HEK293 (cell line): Measurements from ENCODE around the gene TASOR2.

Experiments
- GLIS2 ChIP-seq: fragments of 450-650 bp; formaldehyde crosslinking; IDR thresholded peaks from 2 replicates; pipeline ENCODE4 v1.5.1; 2016; ENCODE audit warnings: missing biosample characterization, missing genetic modification characterization
- HOXC10 ChIP-seq: sonication (generic); formaldehyde crosslinking; IDR thresholded peaks from 2 replicates; pipeline ENCODE4 v1.8.1; 2023; ENCODE audit warnings: mild to moderate bottlenecking, missing genetic modification reagents
- KLF10 ChIP-seq: fragments of 450-650 bp; IDR thresholded peaks from 2 replicates; pipeline ENCODE4 v1.5.1; 2018; ENCODE audit warnings: missing biosample characterization, mild to moderate bottlenecking, missing genetic modification characterization
- OVOL3 ChIP-seq: fragments of 450-650 bp; formaldehyde crosslinking; IDR thresholded peaks from 2 replicates; pipeline ENCODE4 v1.5.1; 2016; ENCODE audit warnings: missing biosample characterization, missing genetic modification characterization
- RBAK ChIP-seq: fragments of 450-650 bp; formaldehyde crosslinking; IDR thresholded peaks from 2 replicates; pipeline ENCODE4 v1.5.1; 2016; ENCODE audit warnings: missing biosample characterization, missing genetic modification characterization
- SP3 ChIP-seq: fragments of 450-650 bp; formaldehyde crosslinking; IDR thresholded peaks from 2 replicates; pipeline ENCODE4 v1.5.1; 2016; ENCODE audit warnings: missing biosample characterization, missing genetic modification characterization
- SP7 ChIP-seq: fragments of 450-650 bp; formaldehyde crosslinking; IDR thresholded peaks from 2 replicates; pipeline ENCODE4 v1.5.1; 2016; ENCODE audit warnings: missing biosample characterization, missing genetic modification characterization
- TRIM28 ChIP-seq: IDR thresholded peaks from 2 replicates; pipeline ENCODE4 v1.6.1; 2011; ENCODE audit warnings: low read length, control low read depth, borderline replicate concordance
- ZBTB21 ChIP-seq: fragments of 450-650 bp; formaldehyde crosslinking; IDR thresholded peaks from 2 replicates; pipeline ENCODE4 v1.5.1; 2017; ENCODE audit warnings: missing biosample characterization, missing genetic modification characterization
- ZBTB48 ChIP-seq: fragments of 450-650 bp; formaldehyde crosslinking; IDR thresholded peaks from 2 replicates; pipeline ENCODE4 v1.5.1; 2016; ENCODE audit warnings: missing biosample characterization, missing genetic modification characterization
- ZFP37 ChIP-seq: fragments of 450-650 bp; formaldehyde crosslinking; IDR thresholded peaks from 2 replicates; pipeline ENCODE4 v1.5.1; 2016; ENCODE audit warnings: missing biosample characterization, missing genetic modification characterization
- ZFP41 ChIP-seq: fragments of 450-650 bp; formaldehyde crosslinking; IDR thresholded peaks from 2 replicates; pipeline ENCODE4 v1.5.1; 2016; ENCODE audit warnings: missing biosample characterization, missing genetic modification characterization, borderline replicate concordance
- ZIC2 ChIP-seq: fragments of 450-650 bp; formaldehyde crosslinking; IDR thresholded peaks from 2 replicates; pipeline ENCODE4 v1.5.1; 2016; ENCODE audit warnings: missing biosample characterization, missing genetic modification characterization
- ZNF10 ChIP-seq: fragments of 450-650 bp; formaldehyde crosslinking; IDR thresholded peaks from 2 replicates; pipeline ENCODE4 v1.5.1; 2017; ENCODE audit warnings: missing biosample characterization, missing genetic modification characterization
- ZNF184 ChIP-seq: fragments of 450-650 bp; IDR thresholded peaks from 2 replicates; pipeline ENCODE4 v1.5.1; 2018; ENCODE audit warnings: missing biosample characterization, mild to moderate bottlenecking, missing genetic modification characterization
- ZNF239 ChIP-seq: fragments of 450-650 bp; formaldehyde crosslinking; IDR thresholded peaks from 2 replicates; pipeline ENCODE4 v1.5.1; 2016; ENCODE audit warnings: missing biosample characterization, missing genetic modification characterization
- ZNF274 ChIP-seq, 2 experiments: fragments of 200-500 bp in 1 of 2; fragments of 450-650 bp in 1 of 2; sonication (Bioruptor generic) in 1 of 2; formaldehyde crosslinking in 1 of 2; IDR thresholded peaks; 2 replicates each; pipeline versions ENCODE4 v1.5.1 to v1.6.1; 2014 to 2016; ENCODE audit warnings: borderline replicate concordance in 1 of 2, inconsistent platforms in 1 of 2, low read length in 1 of 2, missing biosample characterization in 1 of 2, missing genetic modification characterization in 1 of 2
- ZNF37A ChIP-seq: fragments of 450-650 bp; IDR thresholded peaks from 2 replicates; pipeline ENCODE4 v1.5.1; 2018; ENCODE audit warnings: missing biosample characterization, missing genetic modification characterization
- ZNF391 ChIP-seq: fragments of 450-650 bp; formaldehyde crosslinking; IDR thresholded peaks from 2 replicates; pipeline ENCODE4 v1.5.1; 2016; ENCODE audit warnings: low read depth, missing biosample characterization, missing genetic modification characterization, borderline replicate concordance
- ZNF501 ChIP-seq: fragments of 450-650 bp; formaldehyde crosslinking; IDR thresholded peaks from 2 replicates; pipeline ENCODE4 v1.5.1; 2016; ENCODE audit warnings: missing biosample characterization, missing genetic modification characterization
- ZNF521 ChIP-seq: fragments of 450-650 bp; formaldehyde crosslinking; IDR thresholded peaks from 2 replicates; pipeline ENCODE4 v1.5.1; 2017; ENCODE audit warnings: missing biosample characterization, mild to moderate bottlenecking, missing genetic modification characterization
- ZNF530 ChIP-seq: fragments of 450-650 bp; formaldehyde crosslinking; IDR thresholded peaks from 2 replicates; pipeline ENCODE4 v1.5.1; 2016; ENCODE audit warnings: low read depth, missing biosample characterization, missing genetic modification characterization
- ZNF558 ChIP-seq: fragments of 450-650 bp; formaldehyde crosslinking; IDR thresholded peaks from 2 replicates; pipeline ENCODE4 v1.5.1; 2016; ENCODE audit warnings: missing biosample characterization, missing genetic modification characterization
- ZNF560 ChIP-seq: fragments of 450-650 bp; formaldehyde crosslinking; IDR thresholded peaks from 2 replicates; pipeline ENCODE4 v1.5.1; 2017; ENCODE audit warnings: missing biosample characterization, missing genetic modification characterization, borderline replicate concordance
- ZNF621 ChIP-seq: fragments of 450-650 bp; formaldehyde crosslinking; IDR thresholded peaks from 2 replicates; pipeline ENCODE4 v1.5.1; 2017; ENCODE audit warnings: missing biosample characterization, missing genetic modification characterization
- ZNF629 ChIP-seq: fragments of 450-650 bp; formaldehyde crosslinking; IDR thresholded peaks from 2 replicates; pipeline ENCODE4 v1.5.1; 2017; ENCODE audit warnings: missing biosample characterization, missing genetic modification characterization
- ZNF645 ChIP-seq: fragments of 450-650 bp; formaldehyde crosslinking; IDR thresholded peaks from 2 replicates; pipeline ENCODE4; 2016; ENCODE audit warnings: missing biosample characterization, missing genetic modification characterization
- ZNF76 ChIP-seq: fragments of 450-650 bp; formaldehyde crosslinking; IDR thresholded peaks from 2 replicates; pipeline ENCODE4; 2016; ENCODE audit warnings: low read depth, missing biosample characterization, missing genetic modification characterization, borderline replicate concordance
- ZNF837 ChIP-seq: fragments of 450-650 bp; formaldehyde crosslinking; IDR thresholded peaks from 2 replicates; pipeline ENCODE4 v1.5.1; 2016; ENCODE audit warnings: missing biosample characterization, missing genetic modification characterization
- TF ChIP-seq, protein P1 (sequence below): fragments of 450-650 bp; formaldehyde crosslinking; IDR thresholded peaks from 2 replicates; pipeline ENCODE4 v1.5.1; 2016; ENCODE audit warnings: missing biosample characterization, missing genetic modification characterization
- TF ChIP-seq, protein P2 (sequence below): fragments of 450-650 bp; formaldehyde crosslinking; IDR thresholded peaks from 2 replicates; pipeline ENCODE4 v1.5.1; 2016; ENCODE audit warnings: missing biosample characterization, missing genetic modification characterization
- TF ChIP-seq, protein P3 (sequence below): fragments of 450-650 bp; formaldehyde crosslinking; IDR thresholded peaks from 2 replicates; pipeline ENCODE4 v1.5.1; 2016; ENCODE audit warnings: missing biosample characterization, missing genetic modification characterization

Gene TASOR2

GRCh38 chr10:5666008-5666840 is 18.4 kb upstream of the TASOR2 start, which contains the start of gene ASB13 (continued):
- peak; percentile 35; the same call in 1 of the 2 replicates for TF ChIP-seq ZBTB48 (tag by site-specific recombination)
- peak; percentile 32; the same call in 1 of the 2 replicates for TF ChIP-seq ZNF10
- peak; percentile 55; the same call in 1 of the 2 replicates for TF ChIP-seq ZNF76
- TF ChIP-seq GLIS2 (tag by site-specific recombination) = peak; percentile 85
- TF ChIP-seq ZNF645 (tag by site-specific recombination) = no peak
- TF ChIP-seq ZNF274 (IDR thresholded peaks at IDR 0.05; ENCODE audit: low read length) = no peak
- no peak for TF ChIP-seq ZNF274 (tag by site-specific recombination; IDR thresholded peaks at IDR 0.05; ENCODE audit: borderline replicate concordance)
- 0 out of 2 replicates have a peak, but pooled peaks have one; percentile 39 for TF ChIP-seq ZNF391
- no peak for TF ChIP-seq ZNF621 (tag by site-specific recombination)
- no peak for TF ChIP-seq ZNF239 (tag by site-specific recombination)
- no peak for TF ChIP-seq RBAK
- TF ChIP-seq ZNF37A (tag by site-specific recombination) = no peak
- TF ChIP-seq ZNF629 (tag by site-specific recombination) = 0 out of 2 replicates have a peak, but pooled peaks have one; percentile 24
- no peak for TF ChIP-seq OVOL3 (tag by site-specific recombination)
- TF ChIP-seq SP7 = no peak; the same call in 1 of the 2 replicates
- peak; percentile 49; the same call in 1 of the 2 replicates for TF ChIP-seq ZFP37 (tag by site-specific recombination)
- TF ChIP-seq ZNF837 (tag by site-specific recombination) = no peak
- no peak for TF ChIP-seq ZNF530 (tag by site-specific recombination)
- TF ChIP-seq ZBTB21 = no peak
- TF ChIP-seq ZNF558 = no peak
- no peak for TF ChIP-seq KLF10 (tag by site-specific recombination)
- no peak for TF ChIP-seq ZNF560 (tag by site-specific recombination)
- TF ChIP-seq, protein P1, sequence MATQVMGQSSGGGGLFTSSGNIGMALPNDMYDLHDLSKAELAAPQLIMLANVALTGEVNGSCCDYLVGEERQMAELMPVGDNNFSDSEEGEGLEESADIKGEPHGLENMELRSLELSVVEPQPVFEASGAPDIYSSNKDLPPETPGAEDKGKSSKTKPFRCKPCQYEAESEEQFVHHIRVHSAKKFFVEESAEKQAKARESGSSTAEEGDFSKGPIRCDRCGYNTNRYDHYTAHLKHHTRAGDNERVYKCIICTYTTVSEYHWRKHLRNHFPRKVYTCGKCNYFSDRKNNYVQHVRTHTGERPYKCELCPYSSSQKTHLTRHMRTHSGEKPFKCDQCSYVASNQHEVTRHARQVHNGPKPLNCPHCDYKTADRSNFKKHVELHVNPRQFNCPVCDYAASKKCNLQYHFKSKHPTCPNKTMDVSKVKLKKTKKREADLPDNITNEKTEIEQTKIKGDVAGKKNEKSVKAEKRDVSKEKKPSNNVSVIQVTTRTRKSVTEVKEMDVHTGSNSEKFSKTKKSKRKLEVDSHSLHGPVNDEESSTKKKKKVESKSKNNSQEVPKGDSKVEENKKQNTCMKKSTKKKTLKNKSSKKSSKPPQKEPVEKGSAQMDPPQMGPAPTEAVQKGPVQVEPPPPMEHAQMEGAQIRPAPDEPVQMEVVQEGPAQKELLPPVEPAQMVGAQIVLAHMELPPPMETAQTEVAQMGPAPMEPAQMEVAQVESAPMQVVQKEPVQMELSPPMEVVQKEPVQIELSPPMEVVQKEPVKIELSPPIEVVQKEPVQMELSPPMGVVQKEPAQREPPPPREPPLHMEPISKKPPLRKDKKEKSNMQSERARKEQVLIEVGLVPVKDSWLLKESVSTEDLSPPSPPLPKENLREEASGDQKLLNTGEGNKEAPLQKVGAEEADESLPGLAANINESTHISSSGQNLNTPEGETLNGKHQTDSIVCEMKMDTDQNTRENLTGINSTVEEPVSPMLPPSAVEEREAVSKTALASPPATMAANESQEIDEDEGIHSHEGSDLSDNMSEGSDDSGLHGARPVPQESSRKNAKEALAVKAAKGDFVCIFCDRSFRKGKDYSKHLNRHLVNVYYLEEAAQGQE (tag by site-specific recombination) = peak; percentile 85
- peak; percentile 52; the same call in 1 of the 2 replicates for TF ChIP-seq TRIM28
- TF ChIP-seq, protein P2, sequence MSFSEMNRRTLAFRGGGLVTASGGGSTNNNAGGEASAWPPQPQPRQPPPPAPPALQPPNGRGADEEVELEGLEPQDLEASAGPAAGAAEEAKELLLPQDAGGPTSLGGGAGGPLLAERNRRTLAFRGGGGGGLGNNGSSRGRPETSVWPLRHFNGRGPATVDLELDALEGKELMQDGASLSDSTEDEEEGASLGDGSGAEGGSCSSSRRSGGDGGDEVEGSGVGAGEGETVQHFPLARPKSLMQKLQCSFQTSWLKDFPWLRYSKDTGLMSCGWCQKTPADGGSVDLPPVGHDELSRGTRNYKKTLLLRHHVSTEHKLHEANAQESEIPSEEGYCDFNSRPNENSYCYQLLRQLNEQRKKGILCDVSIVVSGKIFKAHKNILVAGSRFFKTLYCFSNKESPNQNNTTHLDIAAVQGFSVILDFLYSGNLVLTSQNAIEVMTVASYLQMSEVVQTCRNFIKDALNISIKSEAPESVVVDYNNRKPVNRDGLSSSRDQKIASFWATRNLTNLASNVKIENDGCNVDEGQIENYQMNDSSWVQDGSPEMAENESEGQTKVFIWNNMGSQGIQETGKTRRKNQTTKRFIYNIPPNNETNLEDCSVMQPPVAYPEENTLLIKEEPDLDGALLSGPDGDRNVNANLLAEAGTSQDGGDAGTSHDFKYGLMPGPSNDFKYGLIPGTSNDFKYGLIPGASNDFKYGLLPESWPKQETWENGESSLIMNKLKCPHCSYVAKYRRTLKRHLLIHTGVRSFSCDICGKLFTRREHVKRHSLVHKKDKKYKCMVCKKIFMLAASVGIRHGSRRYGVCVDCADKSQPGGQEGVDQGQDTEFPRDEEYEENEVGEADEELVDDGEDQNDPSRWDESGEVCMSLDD (tag by site-specific recombination) = peak; percentile 63; the same call in 1 of the 2 replicates
- peak; percentile 72 for TF ChIP-seq ZNF501 (tag by site-specific recombination)
- TF ChIP-seq SP3 = 0 out of 2 replicates have a peak, but pooled peaks have one; percentile 12
- TF ChIP-seq ZNF521 = no peak
- TF ChIP-seq HOXC10 = no peak
- TF ChIP-seq, protein P3, sequence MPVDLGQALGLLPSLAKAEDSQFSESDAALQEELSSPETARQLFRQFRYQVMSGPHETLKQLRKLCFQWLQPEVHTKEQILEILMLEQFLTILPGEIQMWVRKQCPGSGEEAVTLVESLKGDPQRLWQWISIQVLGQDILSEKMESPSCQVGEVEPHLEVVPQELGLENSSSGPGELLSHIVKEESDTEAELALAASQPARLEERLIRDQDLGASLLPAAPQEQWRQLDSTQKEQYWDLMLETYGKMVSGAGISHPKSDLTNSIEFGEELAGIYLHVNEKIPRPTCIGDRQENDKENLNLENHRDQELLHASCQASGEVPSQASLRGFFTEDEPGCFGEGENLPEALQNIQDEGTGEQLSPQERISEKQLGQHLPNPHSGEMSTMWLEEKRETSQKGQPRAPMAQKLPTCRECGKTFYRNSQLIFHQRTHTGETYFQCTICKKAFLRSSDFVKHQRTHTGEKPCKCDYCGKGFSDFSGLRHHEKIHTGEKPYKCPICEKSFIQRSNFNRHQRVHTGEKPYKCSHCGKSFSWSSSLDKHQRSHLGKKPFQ = no peak
- no peak for TF ChIP-seq ZFP41
- TF ChIP-seq ZNF184 (tag by site-specific recombination) = no peak
- TF ChIP-seq ZIC2 = peak; percentile 29; the same call in 1 of the 2 replicates
